Fibroblast of lung (primary cell): ENCODE measurements around the gene LRRC36. TPM values are rescaled to one million over a fixed set of nuclear protein-coding genes. Genes with fewer than 3 reads are reported as not detected.

Source experiments
- DNase-seq, 2 donors: peaks; one replicate each; pipeline versions ENCODE4 v3.0.0 to v3.0.0-alpha.2; 2010; ENCODE audit warnings: low read depth in 2 of 2
- H2AFZ ChIP-seq: 2 replicates; pipeline ENCODE4 v1.5.1; 2012; ENCODE audit warnings: low read length, control low read depth, inconsistent platforms
- H3K27ac ChIP-seq: 2 replicates; pipeline ENCODE4 v1.5.1; 2011; ENCODE audit warnings: low read length, control low read depth; ENCODE audit not compliant: insufficient read depth
- H3K27me3 ChIP-seq: 2 replicates; pipeline ENCODE4 v1.5.1; 2011; ENCODE audit warnings: mild to moderate bottlenecking, low read length; ENCODE audit not compliant: control insufficient read depth, insufficient read depth
- H3K36me3 ChIP-seq: 2 replicates; pipeline ENCODE4 v1.5.1; 2011; ENCODE audit warnings: low read length; ENCODE audit not compliant: control insufficient read depth, insufficient read depth
- H3K4me1 ChIP-seq: 2 replicates; pipeline ENCODE4 v1.5.1; 2011; ENCODE audit warnings: low read length; ENCODE audit not compliant: control insufficient read depth, insufficient read depth; ENCODE audit errors: extremely low read depth
- H3K4me2 ChIP-seq: 2 replicates; pipeline ENCODE4 v1.5.1; 2011; ENCODE audit warnings: low read length, control low read depth; ENCODE audit not compliant: insufficient read depth; ENCODE audit errors: extremely low read depth
- H3K4me3 ChIP-seq, 4 experiments: fragments of 200-600 bp in 1 of 4; sonication (generic) in 1 of 4; replicated peaks in 1 of 4; 2 replicates each; pipeline ENCODE4 v1.5.1; 2011 to 2016; ENCODE audit warnings: low read length in 4 of 4, low read depth in 3 of 4, mild to moderate bottlenecking in 3 of 4, control low read depth in 2 of 4, inconsistent platforms in 1 of 4, mixed read lengths in 1 of 4; ENCODE audit not compliant: insufficient read depth in 1 of 4; ENCODE audit errors: control extremely low read depth in 1 of 4
- H3K79me2 ChIP-seq: 2 replicates; pipeline ENCODE4 v1.5.1; 2012; ENCODE audit warnings: mild to moderate bottlenecking, low read length, inconsistent platforms; ENCODE audit not compliant: control insufficient read depth, insufficient read depth
- H3K9ac ChIP-seq: 2 replicates; pipeline ENCODE4 v1.5.1; 2011; ENCODE audit warnings: mild to moderate bottlenecking, low read length, control low read depth; ENCODE audit not compliant: insufficient read depth
- H3K9me3 ChIP-seq: 2 replicates; pipeline ENCODE4 v1.5.1; 2012; ENCODE audit warnings: low read depth, low read length; ENCODE audit not compliant: control insufficient read depth, insufficient read depth
- H4K20me1 ChIP-seq: 2 replicates; pipeline ENCODE4 v1.5.1; 2011; ENCODE audit warnings: low read length; ENCODE audit not compliant: control insufficient read depth, insufficient read depth; ENCODE audit errors: extremely low read depth
- EZH2 ChIP-seq: IDR thresholded peaks from 2 replicates; pipeline ENCODE4 v1.5.1; 2012; ENCODE audit warnings: low read length, control low read depth, mild to moderate bottlenecking; ENCODE audit errors: missing control alignments
- polyA plus RNA-seq, 2 donors: library from polyadenylated mRNA; depleted of rRNA in 1 of 2; stranded (reverse) in 1 of 2; unstranded in 1 of 2; fragments of >200 nt; gene quantifications; 2 replicates each; pipeline ENCODE4 v1.2.1, GENCODE V29; 2011 to 2012; ENCODE audit warnings: missing spikeins in 1 of 2
- total RNA-seq: library from RNA; depleted of rRNA; stranded (reverse); fragments of >200 nt; gene quantifications from 2 replicates; pipeline ENCODE4 v1.2.1, GENCODE V29; 2014
- TF ChIP-seq, protein P1 (sequence below), 2 donors: IDR thresholded peaks in 1 of 2; conservative IDR thresholded peaks in 1 of 2; 1 replicate in 1 of 2; 2 replicates in 1 of 2; pipeline ENCODE4 v1.5.1; 2011 to 2012; ENCODE audit warnings: low read length in 2 of 2, control low read depth in 1 of 2, inconsistent platforms in 1 of 2, low read depth in 1 of 2, mild to moderate bottlenecking in 1 of 2

LRRC36 gene
- total and polyA plus RNA-seq, 2 donors (not counting 1 experiment from before 2014, with no cell fraction given): 0.06 to 0.66 TPM

DNA sequence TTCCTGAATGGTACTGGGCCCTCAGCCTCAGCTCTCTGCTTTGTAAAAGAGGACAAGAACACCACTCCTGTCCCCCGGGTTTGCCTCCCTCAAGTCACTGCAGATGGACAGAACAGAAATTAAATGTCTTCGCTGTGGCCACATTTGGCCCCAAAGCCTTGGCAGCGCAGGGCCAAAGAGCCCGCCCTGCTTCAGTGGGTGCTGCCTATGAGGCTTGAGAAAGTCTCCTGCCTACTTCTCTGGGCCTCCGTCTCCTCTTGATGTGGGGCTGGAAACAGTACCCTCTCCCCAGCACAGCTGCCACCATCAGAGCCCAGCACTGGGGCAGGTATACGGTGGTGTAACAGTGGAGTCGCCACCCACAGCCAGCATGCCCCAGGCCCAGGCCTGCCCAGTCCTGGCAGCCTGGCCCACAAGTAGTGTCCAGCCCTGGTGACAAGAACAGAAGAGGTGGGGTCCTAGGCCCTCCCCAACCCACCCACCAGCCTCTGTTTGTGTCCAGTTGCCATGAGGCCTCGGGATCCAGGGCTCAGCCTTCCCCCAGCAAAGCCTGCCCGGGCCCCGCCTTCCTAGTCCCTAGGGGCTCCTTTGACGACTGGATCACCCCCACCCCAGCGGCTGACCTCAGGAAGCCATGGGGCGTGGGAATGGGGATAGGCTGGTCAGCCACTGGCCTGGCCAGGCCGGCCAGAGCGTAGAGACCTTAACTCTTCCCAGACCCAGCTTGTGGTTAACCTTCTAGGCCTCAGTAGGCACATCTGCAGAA is 70.6 kb downstream of the LRRC36 start:
- Histone ChIP-seq H3K4me2 (no peak overlapping the region), H3K4me1 (peaks cover 19% of the 10 kb centered on the region), H3K27me3 (peaks cover 2% of the 10 kb centered on the region), H3K9me3 (no peaks in the 10 kb centered on the region), H2AFZ (no peak overlapping the region), H3K9ac (peak overlapping the region; percentile 7), H3K79me2 (no peaks in the 10 kb centered on the region), H3K36me3 (no peaks in the 10 kb centered on the region), H3K4me3 (no peak overlapping the region), H3K27ac (peak overlapping the region; percentile 30), H4K20me1 (no peaks in the 10 kb centered on the region)
- no peak for DNase-seq
- TF ChIP-seq, protein P1, sequence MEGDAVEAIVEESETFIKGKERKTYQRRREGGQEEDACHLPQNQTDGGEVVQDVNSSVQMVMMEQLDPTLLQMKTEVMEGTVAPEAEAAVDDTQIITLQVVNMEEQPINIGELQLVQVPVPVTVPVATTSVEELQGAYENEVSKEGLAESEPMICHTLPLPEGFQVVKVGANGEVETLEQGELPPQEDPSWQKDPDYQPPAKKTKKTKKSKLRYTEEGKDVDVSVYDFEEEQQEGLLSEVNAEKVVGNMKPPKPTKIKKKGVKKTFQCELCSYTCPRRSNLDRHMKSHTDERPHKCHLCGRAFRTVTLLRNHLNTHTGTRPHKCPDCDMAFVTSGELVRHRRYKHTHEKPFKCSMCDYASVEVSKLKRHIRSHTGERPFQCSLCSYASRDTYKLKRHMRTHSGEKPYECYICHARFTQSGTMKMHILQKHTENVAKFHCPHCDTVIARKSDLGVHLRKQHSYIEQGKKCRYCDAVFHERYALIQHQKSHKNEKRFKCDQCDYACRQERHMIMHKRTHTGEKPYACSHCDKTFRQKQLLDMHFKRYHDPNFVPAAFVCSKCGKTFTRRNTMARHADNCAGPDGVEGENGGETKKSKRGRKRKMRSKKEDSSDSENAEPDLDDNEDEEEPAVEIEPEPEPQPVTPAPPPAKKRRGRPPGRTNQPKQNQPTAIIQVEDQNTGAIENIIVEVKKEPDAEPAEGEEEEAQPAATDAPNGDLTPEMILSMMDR (conservative IDR thresholded peaks at IDR 0.05 in 1 of 2, IDR thresholded peaks at IDR 0.05 in 1 of 2; ENCODE audit: low read depth in 1 of 2, low read length in 2 of 2): no peak
- no peak for TF ChIP-seq EZH2

DNA sequence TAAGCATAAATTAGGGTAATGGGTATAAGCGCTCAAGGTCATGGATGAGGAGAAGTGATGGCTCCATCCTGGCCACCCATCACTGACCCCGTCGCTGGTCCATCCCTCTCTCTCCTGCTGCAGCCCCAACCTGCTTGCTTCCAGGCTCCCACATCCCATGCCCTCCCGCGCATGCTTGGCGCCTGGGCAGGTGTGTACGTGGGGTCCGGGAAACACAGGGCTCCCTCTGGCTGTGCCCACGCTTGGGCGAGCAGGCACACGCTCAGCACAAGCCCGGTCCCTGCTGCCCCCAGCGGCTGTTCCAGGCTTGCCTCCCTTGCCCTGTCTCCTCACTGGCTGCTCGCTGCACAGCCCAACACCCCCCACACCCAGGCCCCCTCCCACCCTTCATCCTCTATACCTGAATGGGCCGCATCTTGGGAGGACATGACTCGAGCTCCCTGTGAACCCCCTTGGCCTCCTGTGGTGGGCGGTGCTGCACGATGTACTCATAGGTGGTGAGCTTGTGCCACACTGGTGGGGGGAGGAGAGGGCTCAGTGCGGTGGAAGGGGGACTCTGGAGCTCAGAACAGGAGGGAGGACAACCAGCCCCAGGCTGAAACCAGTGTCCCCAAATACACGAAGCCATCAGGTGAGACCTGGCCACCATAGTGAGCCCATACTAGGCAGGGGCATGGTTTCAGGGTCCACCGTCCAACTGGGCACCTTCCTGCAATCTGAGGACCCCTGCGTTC is 71.4 kb downstream of the LRRC36 start:
- Histone ChIP-seq H2AFZ (no peak overlapping the region), H3K27ac (no peak overlapping the region), H4K20me1 (no peaks in the 10 kb centered on the region), H3K9me3 (no peaks in the 10 kb centered on the region), H3K79me2 (no peaks in the 10 kb centered on the region), H3K4me1 (peaks cover 14% of the 10 kb centered on the region), H3K4me3 (no peak overlapping the region), H3K27me3 (peaks cover 2% of the 10 kb centered on the region), H3K4me2 (no peak overlapping the region), H3K9ac (no peak overlapping the region), H3K36me3 (no peaks in the 10 kb centered on the region)
- no peak for DNase-seq
- TF ChIP-seq, protein P1 (conservative IDR thresholded peaks at IDR 0.05 in 1 of 2, IDR thresholded peaks at IDR 0.05 in 1 of 2; ENCODE audit: low read depth in 1 of 2, low read length in 2 of 2): no peak
- no peak for TF ChIP-seq EZH2

DNA sequence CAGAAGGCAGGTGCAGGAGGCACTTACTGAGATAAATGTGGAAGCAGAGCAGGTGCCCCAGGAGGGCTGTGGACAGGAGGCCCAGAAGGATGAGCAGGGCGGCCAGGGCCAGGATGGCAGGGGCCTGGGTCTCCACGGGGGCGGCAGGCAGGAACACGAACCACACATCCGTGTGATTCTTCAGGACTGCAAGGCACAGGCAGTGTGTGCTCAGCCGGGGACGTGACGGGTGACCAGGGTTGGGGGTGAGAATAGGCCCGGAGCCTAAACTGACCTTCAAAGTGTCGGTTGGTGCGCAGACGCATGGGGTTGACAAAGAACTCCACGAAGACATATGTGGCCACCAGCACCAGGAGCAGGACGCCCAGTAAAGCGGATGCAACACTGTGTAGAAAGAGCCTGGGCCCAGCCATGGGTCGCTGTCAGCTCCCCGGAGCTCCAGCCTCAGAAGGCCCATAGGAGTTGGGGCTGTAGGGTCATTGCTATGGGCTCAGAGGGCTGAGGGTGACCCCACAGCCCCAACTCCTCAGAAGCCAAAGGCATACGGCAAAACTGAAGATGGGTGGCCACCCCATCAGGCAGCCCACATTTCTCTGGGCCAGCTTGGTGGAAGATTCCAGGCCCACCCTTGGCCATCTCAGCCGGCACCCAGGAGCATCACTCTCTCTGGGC is 72.1 kb downstream of the LRRC36 start:
- no peak overlapping the region for H3K27ac ChIP-seq
- no peak overlapping the region for H3K9ac ChIP-seq
- H3K9me3 ChIP-seq: no peaks in the 10 kb centered on the region
- H3K4me2 ChIP-seq: no peak overlapping the region
- H4K20me1 ChIP-seq: no peaks in the 10 kb centered on the region
- no peak for DNase-seq
- TF ChIP-seq, protein P1 (conservative IDR thresholded peaks at IDR 0.05 in 1 of 2, IDR thresholded peaks at IDR 0.05 in 1 of 2; ENCODE audit: low read depth in 1 of 2, low read length in 2 of 2): no peak
- no peak overlapping the region for H3K4me3 ChIP-seq
- H3K79me2 ChIP-seq: no peaks in the 10 kb centered on the region
- peaks cover 13% of the 10 kb centered on the region for H3K4me1 ChIP-seq
- H3K36me3 ChIP-seq: no peaks in the 10 kb centered on the region
- H3K27me3 ChIP-seq: peaks cover 2% of the 10 kb centered on the region
- no peak overlapping the region for H2AFZ ChIP-seq
